Measurements from ENCODE around the gene UNC13A.

The UNC13A gene

DNA sequence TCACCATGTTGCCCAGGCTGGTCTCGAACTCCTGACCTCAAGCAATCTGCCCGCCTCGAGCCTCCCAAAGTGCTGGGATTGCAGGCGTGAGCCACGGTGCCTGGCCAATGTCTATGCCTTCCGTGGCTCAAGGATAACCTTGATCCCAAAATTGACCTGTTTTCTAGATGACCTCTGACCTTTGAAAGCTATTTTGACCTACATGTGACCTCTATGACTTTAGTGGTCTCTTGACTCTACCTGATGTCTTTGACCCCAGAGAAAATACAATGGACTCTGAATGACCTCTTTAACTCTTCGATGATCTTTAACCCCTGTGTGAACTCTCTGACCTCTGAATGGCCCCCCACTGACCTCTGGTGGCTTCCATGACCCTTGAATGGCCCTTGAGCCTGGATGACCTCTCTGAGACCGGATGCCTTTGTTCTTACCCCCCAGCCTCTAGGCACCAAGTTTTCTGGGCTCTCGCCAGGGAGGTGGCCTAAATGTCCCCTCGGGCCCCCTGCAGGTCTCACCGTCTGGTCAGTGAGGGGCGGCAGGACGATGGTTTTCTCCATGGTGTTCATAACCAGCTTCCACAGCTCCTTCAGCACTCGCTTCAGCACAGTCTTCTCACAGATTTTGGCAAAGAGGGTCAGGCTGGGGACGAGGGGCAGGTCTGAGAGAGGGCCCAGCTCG lies 63.7 kb downstream of the UNC13A start:
- peaks cover 41% of the 10 kb centered on the region for H3K36me3 ChIP-seq (ENCODE audit: insufficient read depth, low read length)
- no peak overlapping the region for H3K27ac ChIP-seq (ENCODE audit: low read depth, low read length)
- WGBS: 96% methylated on average over 16 of the region's 16 CpGs
- no peaks in the 10 kb centered on the region for H3K9me3 ChIP-seq (ENCODE audit: insufficient read depth, low read depth, low read length)
- H3K27me3 ChIP-seq (ENCODE audit: insufficient read depth, low read length): no peaks in the 10 kb centered on the region
- no peak overlapping the region for H3K9ac ChIP-seq (ENCODE audit: low read depth, low read length)
- H3K4me1 ChIP-seq (ENCODE audit: insufficient read depth, low read length): no peaks in the 10 kb centered on the region
- H3K4me3 ChIP-seq (ENCODE audit: low read length): no peak overlapping the region

DNA sequence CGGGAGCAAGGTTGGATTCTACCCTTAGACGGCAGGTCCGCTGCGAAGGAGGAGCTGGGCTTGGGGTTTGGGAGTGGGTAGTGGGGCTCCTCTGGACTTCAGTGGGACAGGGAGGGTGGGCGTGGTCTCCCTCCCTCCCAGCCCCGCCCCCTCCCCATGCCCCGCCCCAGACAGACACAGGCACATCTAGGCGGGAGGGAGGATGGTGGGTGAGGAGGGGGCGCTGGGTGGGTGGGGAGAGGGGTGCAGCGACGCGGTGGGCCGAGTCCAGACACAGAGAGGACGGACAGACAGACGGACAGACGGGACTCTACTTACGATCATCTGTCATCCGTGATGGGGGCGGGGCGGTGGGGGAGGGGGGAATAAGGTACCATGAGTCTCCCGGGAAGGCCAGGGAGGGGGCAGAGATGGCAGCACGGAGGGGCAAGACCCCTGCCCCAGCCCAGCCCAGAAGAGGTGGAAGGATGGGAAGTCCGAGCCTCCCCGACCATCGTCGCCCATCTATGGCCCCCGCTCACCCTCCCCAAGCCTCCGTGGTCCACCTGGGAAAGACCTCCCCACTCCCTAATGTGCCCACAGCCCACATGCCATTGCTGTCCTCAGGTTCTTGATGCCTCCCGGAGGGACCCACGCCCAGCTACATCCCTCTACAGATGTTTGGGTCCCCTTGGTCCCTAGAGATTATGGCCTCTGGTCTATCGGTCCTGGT lies 64.8 kb downstream of the UNC13A start:
- Histone ChIP-seq H3K4me1 (ENCODE audit: insufficient read depth, low read length) (no peaks in the 10 kb centered on the region), H3K36me3 (ENCODE audit: insufficient read depth, low read length) (peaks cover 40% of the 10 kb centered on the region), H3K27me3 (ENCODE audit: insufficient read depth, low read length) (no peaks in the 10 kb centered on the region), H3K9ac (ENCODE audit: low read depth, low read length) (no peak overlapping the region), H3K4me3 (ENCODE audit: low read length) (no peak overlapping the region), H3K9me3 (ENCODE audit: insufficient read depth, low read depth, low read length) (no peaks in the 10 kb centered on the region), H3K27ac (ENCODE audit: low read depth, low read length) (no peak overlapping the region)
- WGBS: 92% methylated on average over 28 of the region's 31 CpGs

DNA sequence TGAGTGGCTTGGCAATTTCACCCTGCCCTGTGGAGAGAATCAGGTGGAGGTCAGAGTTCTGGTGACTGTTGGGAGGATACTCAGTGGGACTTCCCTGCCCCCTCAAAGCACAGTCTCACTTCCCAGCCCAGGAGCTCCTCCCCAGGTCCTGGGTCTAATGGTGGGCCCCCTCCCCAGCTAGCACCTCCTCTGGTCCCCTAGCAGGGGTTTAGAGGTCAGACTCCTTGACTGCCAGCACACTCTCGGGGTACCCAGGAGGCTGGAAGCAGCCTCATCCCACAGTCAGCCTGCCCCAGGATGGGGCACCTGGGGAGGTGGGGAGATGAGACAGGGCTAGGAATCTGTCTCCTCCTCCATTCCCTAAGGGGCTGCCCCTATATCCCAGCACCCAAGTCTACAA lies 67.5 kb downstream of the UNC13A start:
- H3K4me1 ChIP-seq (ENCODE audit: insufficient read depth, low read length): no peaks in the 10 kb centered on the region
- no peak overlapping the region for H3K9ac ChIP-seq (ENCODE audit: low read depth, low read length)
- no peak overlapping the region for H3K4me3 ChIP-seq (ENCODE audit: low read length)
- H3K27ac ChIP-seq (ENCODE audit: low read depth, low read length): no peak overlapping the region
- H3K36me3 ChIP-seq (ENCODE audit: insufficient read depth, low read length): peaks cover 30% of the 10 kb centered on the region
- H3K27me3 ChIP-seq (ENCODE audit: insufficient read depth, low read length): no peaks in the 10 kb centered on the region
- no peaks in the 10 kb centered on the region for H3K9me3 ChIP-seq (ENCODE audit: insufficient read depth, low read depth, low read length)
- 82% methylated on average over 1 of the region's 1 CpG for WGBS

DNA sequence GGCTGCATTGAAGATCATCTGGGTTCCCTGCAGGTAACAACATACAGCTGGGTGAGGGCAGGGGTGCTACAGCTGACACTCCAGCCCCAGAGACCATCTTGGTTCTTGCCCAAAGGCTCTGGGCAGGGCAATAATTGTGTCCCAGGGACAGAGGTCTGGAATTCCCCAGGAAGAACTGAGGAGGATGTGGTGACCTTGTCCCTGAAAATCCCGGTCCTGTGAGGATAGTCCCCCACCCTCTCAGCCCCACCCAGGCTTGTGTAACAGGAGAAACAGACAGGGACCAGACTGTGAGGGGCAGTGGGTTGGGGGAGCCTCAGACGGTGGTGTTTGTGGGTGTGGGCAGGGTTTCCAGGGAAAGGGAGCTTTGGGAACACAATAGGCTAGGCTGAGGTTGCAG lies 69.2 kb downstream of the UNC13A start:
- Histone ChIP-seq H3K27me3 (ENCODE audit: insufficient read depth, low read length) (no peaks in the 10 kb centered on the region), H3K36me3 (ENCODE audit: insufficient read depth, low read length) (peaks cover 20% of the 10 kb centered on the region; the same call in 1 of the 2 replicates), H3K27ac (ENCODE audit: low read depth, low read length) (no peak overlapping the region), H3K9me3 (ENCODE audit: insufficient read depth, low read depth, low read length) (no peaks in the 10 kb centered on the region), H3K9ac (ENCODE audit: low read depth, low read length) (no peak overlapping the region), H3K4me3 (ENCODE audit: low read length) (no peak overlapping the region), H3K4me1 (ENCODE audit: insufficient read depth, low read length) (no peaks in the 10 kb centered on the region)
- 73% methylated on average over 2 of the region's 2 CpGs for WGBS

DNA sequence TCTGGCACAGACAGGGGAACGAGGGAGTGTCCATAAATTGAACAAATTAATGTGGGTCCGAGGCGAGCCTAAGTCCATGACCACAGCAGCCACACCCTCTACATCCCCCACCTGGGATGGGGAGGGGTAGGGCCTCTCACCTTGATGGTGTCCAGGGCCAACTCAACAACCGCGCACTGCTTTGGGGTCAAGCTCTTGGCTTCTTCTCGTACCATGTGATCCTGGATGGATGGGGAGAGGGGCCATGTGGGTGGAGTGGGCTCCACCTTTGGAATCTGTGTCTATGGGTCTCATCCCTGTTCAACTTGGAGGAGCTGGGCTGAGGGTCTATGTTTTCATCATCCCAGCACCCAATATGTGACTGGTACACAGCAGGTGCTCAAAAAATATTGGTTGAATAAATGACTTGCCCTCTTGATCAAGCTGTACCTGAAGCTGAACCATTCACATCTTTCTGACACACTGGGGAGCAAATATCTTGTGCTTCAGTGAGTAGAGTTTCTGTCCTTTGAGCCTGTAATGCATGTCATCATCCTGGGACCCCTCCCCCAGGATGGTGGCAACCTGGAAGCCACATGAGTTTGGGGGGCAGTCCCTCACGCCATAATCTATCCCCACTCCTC lies 69.8 kb downstream of the UNC13A start:
- peaks cover 16% of the 10 kb centered on the region; the same call in 1 of the 2 replicates for H3K36me3 ChIP-seq (ENCODE audit: insufficient read depth, low read length)
- no peaks in the 10 kb centered on the region for H3K9me3 ChIP-seq (ENCODE audit: insufficient read depth, low read depth, low read length)
- 98% methylated on average over 5 of the region's 7 CpGs for WGBS
- no peaks in the 10 kb centered on the region for H3K27me3 ChIP-seq (ENCODE audit: insufficient read depth, low read length)
- no peaks in the 10 kb centered on the region for H3K4me1 ChIP-seq (ENCODE audit: insufficient read depth, low read length)
- H3K4me3 ChIP-seq (ENCODE audit: low read length): no peak overlapping the region
- no peak overlapping the region for H3K27ac ChIP-seq (ENCODE audit: low read depth, low read length)
- H3K9ac ChIP-seq (ENCODE audit: low read depth, low read length): no peak overlapping the region

DNA sequence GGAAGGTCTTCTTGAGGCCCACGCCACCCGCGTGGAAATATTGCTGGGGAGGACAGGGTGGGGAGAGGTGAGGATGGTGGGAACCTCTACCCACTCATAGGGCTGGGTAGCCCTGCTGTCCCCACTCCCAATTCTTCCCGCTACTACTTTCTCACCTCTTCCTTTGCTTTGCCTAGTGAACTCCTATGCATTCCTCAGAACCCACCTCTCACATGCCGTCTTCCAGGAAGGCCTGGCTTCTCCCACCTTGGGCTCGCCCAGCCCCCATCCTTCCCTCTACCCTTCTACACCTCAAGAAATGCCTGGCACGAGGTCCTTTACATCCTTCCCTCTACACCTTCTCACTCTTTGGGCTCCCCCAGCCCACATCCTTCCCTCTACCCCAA lies 70.4 kb downstream of the UNC13A start:
- peaks cover 14% of the 10 kb centered on the region; the same call in 1 of the 2 replicates for H3K36me3 ChIP-seq (ENCODE audit: insufficient read depth, low read length)
- no peak overlapping the region for H3K9ac ChIP-seq (ENCODE audit: low read depth, low read length)
- no peak overlapping the region for H3K4me3 ChIP-seq (ENCODE audit: low read length)
- H3K9me3 ChIP-seq (ENCODE audit: insufficient read depth, low read depth, low read length): no peaks in the 10 kb centered on the region
- 86% methylated on average over 7 of the region's 7 CpGs for WGBS
- no peaks in the 10 kb centered on the region for H3K4me1 ChIP-seq (ENCODE audit: insufficient read depth, low read length)
- H3K27ac ChIP-seq (ENCODE audit: low read depth, low read length): no peak overlapping the region
- no peaks in the 10 kb centered on the region for H3K27me3 ChIP-seq (ENCODE audit: insufficient read depth, low read length)

DNA sequence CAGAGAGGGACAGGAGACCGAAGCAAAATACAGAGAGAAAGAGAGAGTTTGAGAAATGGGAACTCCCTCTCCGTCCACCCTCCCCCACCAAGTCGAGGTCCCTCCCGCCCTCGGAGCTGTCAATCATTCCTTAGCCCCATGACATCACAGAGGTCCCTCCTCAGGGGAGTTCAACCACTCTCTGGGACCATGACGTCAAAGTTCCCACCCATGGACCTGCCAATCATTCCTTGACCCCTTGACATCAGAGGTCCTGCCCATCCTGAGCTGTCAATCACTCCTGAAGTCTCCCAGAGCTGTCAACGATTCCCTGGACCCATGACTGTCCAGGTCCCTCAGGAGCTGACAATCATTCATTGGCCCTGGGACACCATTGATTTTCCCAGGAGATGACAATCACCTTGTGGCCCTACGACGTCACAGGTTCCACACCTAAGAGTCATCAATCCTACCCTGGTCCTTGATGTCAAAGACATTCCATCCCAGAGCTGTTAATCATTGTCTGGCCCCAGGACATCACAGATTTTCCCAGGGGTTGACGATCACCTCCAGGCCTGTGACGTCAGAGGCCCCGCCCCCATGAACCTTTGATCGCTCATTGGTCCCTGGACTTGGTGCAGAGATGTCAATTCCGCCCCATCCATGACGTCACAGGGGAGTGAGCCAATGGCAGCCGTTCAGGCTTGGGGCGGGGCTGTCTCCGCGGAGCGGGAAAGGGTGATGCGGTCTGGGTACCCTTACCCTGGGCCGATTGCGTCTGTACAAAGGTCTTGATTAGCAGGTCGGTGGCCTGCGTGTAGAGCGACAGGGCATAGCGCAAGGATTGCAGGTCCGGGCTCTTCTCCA lies 71.0 kb downstream of the UNC13A start:
- peaks cover 13% of the 10 kb centered on the region; the same call in 1 of the 2 replicates for H3K36me3 ChIP-seq (ENCODE audit: insufficient read depth, low read length)
- H3K9ac ChIP-seq (ENCODE audit: low read depth, low read length): no peak overlapping the region
- no peaks in the 10 kb centered on the region for H3K27me3 ChIP-seq (ENCODE audit: insufficient read depth, low read length)
- peak overlapping the region; percentile 51 for H3K4me3 ChIP-seq (ENCODE audit: low read length)
- WGBS: 71% methylated on average over 27 of the region's 28 CpGs
- no peaks in the 10 kb centered on the region for H3K4me1 ChIP-seq (ENCODE audit: insufficient read depth, low read length)
- peak overlapping the region; percentile 58; the same call in 1 of the 2 replicates for H3K27ac ChIP-seq (ENCODE audit: low read depth, low read length)
- no peaks in the 10 kb centered on the region for H3K9me3 ChIP-seq (ENCODE audit: insufficient read depth, low read depth, low read length)

DNA sequence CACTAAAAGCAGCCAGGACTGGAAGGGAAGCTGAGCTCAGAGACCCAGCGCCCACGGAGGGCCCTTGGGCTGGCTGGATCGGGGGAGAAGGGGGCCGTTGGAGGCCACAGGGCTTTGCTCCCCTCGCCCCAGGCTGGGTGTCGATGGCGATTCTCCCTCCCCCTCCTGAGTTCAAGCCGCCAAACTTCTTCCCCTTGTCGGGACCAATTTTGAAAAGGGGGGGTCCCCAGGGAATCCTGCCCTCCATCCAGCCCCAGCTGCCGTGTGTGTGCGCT lies 71.5 kb downstream of the UNC13A start:
- WGBS: 40% methylated on average over 10 of the region's 11 CpGs
- H3K27ac ChIP-seq (ENCODE audit: low read depth, low read length): peak overlapping the region; percentile 58; the same call in 1 of the 2 replicates

DNA sequence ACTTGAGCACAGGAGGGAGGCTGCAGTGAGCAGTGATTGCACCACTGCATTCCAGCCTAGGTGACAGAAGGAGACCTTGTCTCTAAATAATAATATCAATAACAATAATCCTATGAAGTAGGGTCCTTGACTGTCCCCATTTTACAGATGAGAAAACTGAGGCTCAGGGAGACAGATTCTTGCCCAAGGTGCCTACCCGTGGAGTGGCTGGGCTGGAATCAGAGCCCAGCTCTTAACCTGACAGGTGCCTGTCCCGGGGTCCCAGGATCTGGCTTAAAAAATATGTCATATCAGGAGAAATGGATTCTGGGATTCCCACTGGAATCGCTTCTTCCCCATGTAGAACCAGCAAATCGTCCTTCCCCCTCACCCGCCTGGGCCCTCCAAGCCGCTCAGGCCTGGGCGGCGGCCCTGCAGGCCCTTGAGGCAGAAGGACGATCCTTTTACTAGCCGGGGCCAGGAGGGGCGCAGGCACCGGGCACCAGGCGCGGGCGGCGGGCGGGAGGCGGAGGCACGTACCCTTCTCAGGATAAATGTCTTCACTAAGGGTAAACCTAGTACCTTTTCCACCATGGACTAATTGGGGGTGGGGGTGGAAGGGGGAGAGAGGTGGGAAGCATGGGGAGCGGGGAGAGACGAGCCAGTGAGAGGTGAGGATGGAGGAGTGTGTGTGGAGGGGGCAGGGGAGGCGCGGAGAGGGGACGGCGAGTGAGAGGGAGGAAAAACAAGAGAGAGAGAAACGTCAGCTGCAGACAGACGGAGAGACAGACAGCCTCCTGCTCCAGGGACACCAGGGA lies 72.1 kb downstream of the UNC13A start:
- no peaks in the 10 kb centered on the region for H3K4me1 ChIP-seq (ENCODE audit: insufficient read depth, low read length)
- H3K27me3 ChIP-seq (ENCODE audit: insufficient read depth, low read length): no peaks in the 10 kb centered on the region
- H3K4me3 ChIP-seq (ENCODE audit: low read length): peak overlapping the region; percentile 51
- peaks cover 11% of the 10 kb centered on the region; the same call in 1 of the 2 replicates for H3K36me3 ChIP-seq (ENCODE audit: insufficient read depth, low read length)
- H3K9ac ChIP-seq (ENCODE audit: low read depth, low read length): no peak overlapping the region
- peak overlapping the region; percentile 58; the same call in 1 of the 2 replicates for H3K27ac ChIP-seq (ENCODE audit: low read depth, low read length)
- 50% methylated on average over 27 of the region's 27 CpGs for WGBS
- no peaks in the 10 kb centered on the region for H3K9me3 ChIP-seq (ENCODE audit: insufficient read depth, low read depth, low read length)

More for the DNA sequence above, 71.5 kb downstream of the UNC13A start:
- H3K27me3 ChIP-seq (ENCODE audit: insufficient read depth, low read length): no peaks in the 10 kb centered on the region
- peak overlapping the region; percentile 51 for H3K4me3 ChIP-seq (ENCODE audit: low read length)
- H3K9me3 ChIP-seq (ENCODE audit: insufficient read depth, low read depth, low read length): no peaks in the 10 kb centered on the region
- no peak overlapping the region for H3K9ac ChIP-seq (ENCODE audit: low read depth, low read length)
- H3K4me1 ChIP-seq (ENCODE audit: insufficient read depth, low read length): no peaks in the 10 kb centered on the region
- H3K36me3 ChIP-seq (ENCODE audit: insufficient read depth, low read length): peaks cover 10% of the 10 kb centered on the region

DNA sequence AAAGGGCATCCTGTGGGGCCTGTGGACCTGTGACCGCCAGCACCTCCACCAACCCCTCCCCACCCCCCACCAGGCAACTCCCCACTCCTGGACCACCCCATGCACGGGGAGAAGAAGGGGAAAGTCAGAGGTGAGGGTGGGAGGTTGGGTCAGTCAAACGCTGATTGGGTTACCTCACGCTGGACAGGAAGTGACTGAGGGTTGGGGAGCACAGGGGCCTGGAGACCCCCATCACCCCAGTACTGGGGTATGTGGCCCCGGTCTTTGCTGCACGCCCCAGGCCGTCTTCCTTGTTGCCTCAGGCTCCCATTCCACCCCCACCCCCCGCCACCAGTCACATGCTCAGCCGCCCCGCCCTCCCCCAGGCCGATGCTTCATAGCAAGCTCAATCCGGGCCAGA lies 73.7 kb downstream of the UNC13A start:
- Histone ChIP-seq H3K27me3 (ENCODE audit: insufficient read depth, low read length) (no peaks in the 10 kb centered on the region), H3K9ac (ENCODE audit: low read depth, low read length) (no peak overlapping the region), H3K4me3 (ENCODE audit: low read length) (no peak overlapping the region), H3K27ac (ENCODE audit: low read depth, low read length) (no peak overlapping the region), H3K4me1 (ENCODE audit: insufficient read depth, low read length) (no peaks in the 10 kb centered on the region), H3K9me3 (ENCODE audit: insufficient read depth, low read depth, low read length) (no peaks in the 10 kb centered on the region), H3K36me3 (ENCODE audit: insufficient read depth, low read length) (peaks cover 16% of the 10 kb centered on the region)
- 90% methylated on average over 11 of the region's 12 CpGs for WGBS
